Activated naive CD4-positive, alpha-beta T cell treated with anti-CD3 and anti-CD28 coated beads for 36 hours (primary cell): Measurements from ENCODE around the gene NYAP1. TPM values are rescaled to one million over a fixed set of nuclear protein-coding genes. Genes with fewer than 3 reads are reported as not detected.
A peak's percentile ranks its signal among the peaks of the same experiment; 100 is the strongest.
"Not testable (repeated sequence)": the region's sequence is repeated elsewhere in the genome, so short reads cannot be mapped to it uniquely, and the experiment has no call there.

Source experiments
- CTCF ChIA-PET: fragments of 350-600 bp; sonication (Branson Sonifier 250); formaldehyde crosslinking; loops from one replicate; lab custom pipeline; 2021; ENCODE audit warnings: antibody characterized with exemption; lab: Charles Lee
- DNase-seq: peaks from one replicate; pipeline ENCODE4 v3.0.0-alpha.2; 2020
- H3K27ac Mint-ChIP-seq: one replicate; pipeline ENCODE4 v1.8.0; 2021; ENCODE audit warnings: mild to moderate bottlenecking, mixed read lengths
- H3K27me3 Mint-ChIP-seq: one replicate; pipeline ENCODE4 v1.8.0; 2021; ENCODE audit warnings: low read depth, mixed read lengths
- H3K36me3 Mint-ChIP-seq: one replicate; pipeline ENCODE4 v1.8.0; 2021; ENCODE audit warnings: low read depth, mixed read lengths
- H3K4me1 Mint-ChIP-seq: one replicate; pipeline ENCODE4 v1.8.0; 2021; ENCODE audit warnings: low read depth, mixed read lengths
- H3K4me3 Mint-ChIP-seq: one replicate; pipeline ENCODE4 v1.8.0; 2021; ENCODE audit warnings: mild to moderate bottlenecking, moderate library complexity, mixed read lengths
- H3K9me3 Mint-ChIP-seq: one replicate; pipeline ENCODE4 v1.8.0; 2021; ENCODE audit warnings: mixed read lengths
- intact Hi-C: fragments of 100-400 bp; cut with micrococcal nuclease; formaldehyde crosslinking; loops from one replicate; pipeline ENCODE4 v1.15.1; 2023
- total RNA-seq, 2 experiments: library from RNA; stranded (reverse); gene quantifications; one replicate each; pipeline ENCODE4 v1.2.3, GENCODE V29; 2021

Gene NYAP1
- total RNA-seq, 2 experiments from 2014 or later = 0.17 to 0.30 TPM

GRCh38 chr7:100541309-100541708, 57.6 kb downstream of the NYAP1 start:
- intact Hi-C loops, DNase-seq, H3K36me3 Mint-ChIP-seq, H3K9me3 Mint-ChIP-seq, H3K27me3 Mint-ChIP-seq: not testable (repeated sequence)
- H3K4me3 Mint-ChIP-seq = peak overlapping the region; percentile 0
- H3K27ac Mint-ChIP-seq = peak overlapping the region; percentile 95
- CTCF ChIA-PET = interaction anchor here (1.6 to 2.8 kb wide), 4 partner anchors 18 to 58 kb away, joined by 5 to 25 read pairs (median 8); partner anchors contain the start of gene NYAP1
- H3K4me1 Mint-ChIP-seq = peaks cover 63% of the 10 kb centered on the region

GRCh38 chr7:100543586-100543985, 59.9 kb downstream of the NYAP1 start:
- Mint-ChIP-seq H3K36me3 (peaks cover 7% of the 10 kb centered on the region), H3K27ac (peak overlapping the region; percentile 95), H3K27me3 (no peaks in the 10 kb centered on the region), H3K4me1 (peaks cover 80% of the 10 kb centered on the region), H3K9me3 (no peaks in the 10 kb centered on the region), H3K4me3 (no peak overlapping the region)
- intact Hi-C loops = no loop called here
- CTCF ChIA-PET = interaction anchor here (1.4 to 6.7 kb wide), 4 partner anchors 16 to 74 kb away, joined by 4 to 82 read pairs (median 17); partner anchors contain the start of gene NYAP1
- DNase-seq = no peak

- DNase-seq = no peak
- H3K36me3 Mint-ChIP-seq = peaks cover 14% of the 10 kb centered on the region
- intact Hi-C loops = loop anchor here (2.0 kb wide), 1 partner anchor 66 kb away; the partner anchor contains the start of gene TSC22D4
Measured at GRCh38 chr7:100544386-100544785, 60.7 kb downstream of the NYAP1 start.

More at GRCh38 chr7:100544386-100544785, 60.7 kb downstream of the NYAP1 start:
- H3K4me3 Mint-ChIP-seq = peak overlapping the region; percentile 59
- H3K4me1 Mint-ChIP-seq = peaks cover 88% of the 10 kb centered on the region
- CTCF ChIA-PET = interaction anchor here (0.6 to 6.7 kb wide), 7 partner anchors 9 to 309 kb away, joined by 3 to 82 read pairs (median 3); no protein-coding TSS in a partner anchor
- no peaks in the 10 kb centered on the region for H3K9me3 Mint-ChIP-seq
- H3K27ac Mint-ChIP-seq = peak overlapping the region; percentile 95
- no peaks in the 10 kb centered on the region for H3K27me3 Mint-ChIP-seq

Other genes starting within 250 kb of the NYAP1 start
- not detected for gene SPDYE3, start 176.2 kb upstream of the NYAP1 start, total RNA-seq
- 10 to 100 TPM; 30.5 to 31.4 TPM for gene PILRB, start 125.8 kb upstream of the NYAP1 start, total RNA-seq
- gene PILRA, start 110.4 kb upstream of the NYAP1 start, total RNA-seq = under 1 TPM; 0.27 to 0.29 TPM
- gene ZCWPW1, start 55.2 kb upstream of the NYAP1 start, total RNA-seq = 1 to 10 TPM; 3.5 to 5.2 TPM
- 10 to 100 TPM; 39.3 to 39.7 TPM for gene MEPCE, start 54.1 kb upstream of the NYAP1 start, total RNA-seq
- 10 to 100 TPM; 45.3 to 53.6 TPM for gene PPP1R35, start 47.4 kb upstream of the NYAP1 start, total RNA-seq
- 1 to 10 TPM; 2.3 to 2.6 TPM for gene SPACDR, start 19.7 kb upstream of the NYAP1 start, total RNA-seq
- gene TSC22D4, start 4.7 kb upstream of the NYAP1 start, total RNA-seq = 10 to 100 TPM; 46.0 to 48.7 TPM
- 10 to 100 TPM; 23.4 to 23.9 TPM for gene AGFG2, start 55.3 kb downstream of the NYAP1 start, total RNA-seq
- 10 to 100 TPM; 13.7 to 15.7 TPM for gene SAP25, start 90.0 kb downstream of the NYAP1 start, total RNA-seq
- gene LRCH4, start 102.2 kb downstream of the NYAP1 start, total RNA-seq = 10 to 100 TPM; 78.0 to 81.2 TPM
- gene FBXO24, start 102.4 kb downstream of the NYAP1 start, total RNA-seq = 1 to 10 TPM; 1.5 to 2.6 TPM
- gene PCOLCE, start 118.4 kb downstream of the NYAP1 start, total RNA-seq = 1 to 10 TPM; 5.8 to 6.8 TPM
- 10 to 100 TPM; 12.3 to 13.0 TPM for gene MOSPD3, start 128.6 kb downstream of the NYAP1 start, total RNA-seq
- 1 to 10 TPM; 4.2 to 5.1 TPM for gene TFR2, start 157.6 kb downstream of the NYAP1 start, total RNA-seq
- not detected for gene ACTL6B, start 172.5 kb downstream of the NYAP1 start, total RNA-seq
- gene GNB2, start 189.8 kb downstream of the NYAP1 start, total RNA-seq = 100 to 1,000 TPM; 221 TPM
- 10 to 100 TPM; 32.8 to 37.8 TPM for gene GIGYF1, start 210.3 kb downstream of the NYAP1 start, total RNA-seq
- 10 to 100 TPM; 23.2 to 29.6 TPM for gene POP7, start 222.2 kb downstream of the NYAP1 start, total RNA-seq
- gene EPO, start 236.5 kb downstream of the NYAP1 start, total RNA-seq = not detected
- gene ZAN, start 249.7 kb downstream of the NYAP1 start, total RNA-seq = not detected